HG03457 (cell line): Measurements from ENCODE around the gene OR51G1.
"Not testable (repeated sequence)": the region's sequence is repeated elsewhere in the genome, so short reads cannot be mapped to it uniquely, and the experiment has no call there.

ENCODE experiments used
- ATAC-seq: cut with Tn5 transposase; IDR thresholded peaks from one replicate; pipeline ENCODE4 v1.9.1; 2021; ENCODE audit warnings: moderate number of reproducible peaks; ENCODE audit not compliant: unreplicated experiment

OR51G1 gene

GRCh38 chr11:4924239-4924638 lies at the start of gene OR51G1:
Gene OR51G1 (minus strand): TSS chr11:4924339. CDS start chr11:4924339, 0 bp downstream.
- ATAC-seq, result no peak

GRCh38 chr11:4962816-4963215 lies 38.7 kb upstream of the OR51G1 start:
- ATAC-seq, result no peak

DNA sequence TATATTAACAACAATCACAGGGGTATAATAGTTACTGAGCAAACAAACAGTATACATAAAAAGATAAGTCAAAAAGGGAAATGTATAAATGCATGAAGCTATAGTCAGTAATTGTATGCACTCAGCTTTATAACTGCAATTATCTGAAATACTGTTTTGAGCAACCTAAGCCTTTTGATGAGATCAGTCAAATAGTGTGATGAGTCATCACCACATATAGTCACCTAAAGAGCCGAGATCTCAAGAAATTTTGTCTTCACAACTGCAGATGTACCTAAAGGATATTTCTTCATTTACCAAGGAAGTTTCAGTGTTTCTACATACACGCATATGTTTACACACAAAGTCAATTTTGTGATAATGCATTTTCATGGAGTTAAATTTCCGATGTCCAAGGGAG lies 36.7 kb upstream of the OR51G1 start:
- no peak for ATAC-seq

DNA sequence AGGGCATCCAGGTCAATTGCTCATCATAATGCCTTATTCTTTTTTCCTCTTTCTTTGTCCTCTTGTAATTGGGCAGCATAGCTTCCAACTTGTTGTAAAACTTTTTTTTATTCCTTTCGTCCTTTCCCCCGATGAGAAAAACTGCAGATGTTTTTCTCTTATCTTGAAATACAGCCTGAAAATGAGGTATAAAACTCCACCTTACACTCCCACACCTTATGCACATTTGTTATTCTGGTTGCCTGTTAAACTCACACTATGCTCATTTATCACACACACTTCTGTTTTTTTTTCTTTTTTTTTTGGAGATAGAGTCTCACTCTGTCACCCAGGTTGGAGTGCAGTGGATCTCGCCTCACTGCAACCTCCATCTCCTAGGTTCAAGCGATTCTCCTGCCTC lies 33.3 kb upstream of the OR51G1 start:
- no peak for ATAC-seq

GRCh38 chr11:4955613-4956012 lies 31.5 kb upstream of the OR51G1 start, which contains the start of gene OR51A2:
Gene OR51A2 (minus strand): TSS chr11:4955713. CDS start chr11:4955713, 0 bp downstream.
- ATAC-seq, result not testable (repeated sequence)

DNA sequence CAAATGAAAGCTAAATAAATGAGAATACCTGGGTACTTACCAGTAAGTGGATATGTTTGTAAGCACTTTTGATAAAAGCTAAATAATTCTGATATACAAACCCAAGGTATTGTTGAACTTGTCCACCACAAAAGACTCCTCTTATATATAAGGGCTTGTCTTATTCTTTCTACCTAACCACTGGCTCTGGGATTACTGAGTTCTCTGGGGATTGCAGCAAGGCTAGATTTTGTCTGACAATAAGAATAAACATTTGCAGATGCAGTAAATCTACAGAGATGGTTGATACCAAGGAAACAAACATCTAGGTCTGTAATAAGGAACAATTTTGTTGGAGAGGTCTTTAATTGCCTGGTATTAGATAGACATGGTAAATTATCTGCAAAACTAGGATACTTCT lies 23.4 kb upstream of the OR51G1 start, which contains the start of gene OR51A4:
TSS of gene OR51A4 (minus strand) at position 101 of the 400 bp plus-strand sequence. CDS start 505 bp downstream, outside the sequence.
- no peak for ATAC-seq

GRCh38 chr11:4936745-4937144 lies 12.6 kb upstream of the OR51G1 start:
- ATAC-seq, result no peak

DNA sequence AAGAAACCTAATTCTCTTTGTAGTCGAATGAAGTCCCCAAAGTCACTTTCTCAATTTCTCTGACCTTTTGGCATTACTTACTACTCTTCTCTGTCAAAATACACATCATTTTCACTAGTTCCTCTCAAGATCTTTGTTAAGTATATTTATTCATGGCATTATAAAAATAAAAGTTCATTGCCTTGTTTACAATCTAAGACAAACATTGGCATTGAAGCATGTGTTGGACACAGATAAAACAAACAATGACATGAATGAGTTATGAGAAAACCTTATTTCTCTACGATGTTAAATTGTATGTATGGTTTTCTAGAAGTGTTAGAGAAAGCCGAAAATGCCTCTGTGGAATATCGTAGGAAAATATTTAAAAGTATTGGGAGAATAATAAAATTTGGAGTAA lies 8.6 kb upstream of the OR51G1 start:
- ATAC-seq, result no peak

DNA sequence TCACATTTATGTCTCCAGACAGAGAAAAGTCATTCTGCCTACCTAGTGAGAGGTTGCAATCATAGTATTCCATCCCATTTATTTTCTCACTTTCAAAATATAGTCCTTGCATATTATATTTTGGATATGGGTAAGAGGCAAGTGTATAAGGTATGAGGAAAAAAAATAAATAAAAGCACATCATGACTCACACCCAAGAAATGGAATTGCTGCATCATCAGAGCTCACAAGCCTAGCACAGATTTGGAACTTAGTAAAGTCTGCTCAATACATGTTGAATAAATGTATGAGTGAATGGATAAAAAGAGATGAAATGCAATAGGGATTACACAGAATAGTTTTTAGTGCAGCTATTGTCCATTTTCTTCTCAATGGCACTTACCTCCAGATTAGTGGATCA lies 2.5 kb upstream of the OR51G1 start:
- ATAC-seq, result no peak

GRCh38 chr11:4922304-4922703 lies 1.8 kb downstream of the OR51G1 start:
- ATAC-seq, result no peak

DNA sequence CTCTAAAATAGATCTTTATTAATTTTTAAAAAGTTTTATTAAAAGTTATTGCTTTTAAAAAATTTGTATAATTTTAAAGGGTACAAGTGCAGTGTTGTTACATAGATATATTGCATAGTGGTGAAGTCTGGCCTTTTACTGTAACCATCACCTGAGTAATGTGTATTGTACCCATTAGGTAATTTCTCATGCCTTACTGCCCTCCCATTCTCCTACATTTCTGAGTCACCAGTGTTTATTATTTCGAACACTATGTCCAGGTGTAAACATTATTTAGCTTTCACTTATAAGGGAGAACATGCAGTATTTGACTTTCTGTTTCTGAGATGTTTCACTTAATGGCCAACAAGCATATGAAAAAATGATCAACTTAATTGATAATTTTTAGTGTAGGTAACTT lies 2.3 kb downstream of the OR51G1 start:
- ATAC-seq, result no peak

- no peak for ATAC-seq
Measured at GRCh38 chr11:4919250-4919649, 4.9 kb downstream of the OR51G1 start, which contains the start of gene OR51G2. Gene OR51G2 (minus strand): TSS chr11:4919350. CDS start chr11:4915663, 3,687 bp downstream.

DNA sequence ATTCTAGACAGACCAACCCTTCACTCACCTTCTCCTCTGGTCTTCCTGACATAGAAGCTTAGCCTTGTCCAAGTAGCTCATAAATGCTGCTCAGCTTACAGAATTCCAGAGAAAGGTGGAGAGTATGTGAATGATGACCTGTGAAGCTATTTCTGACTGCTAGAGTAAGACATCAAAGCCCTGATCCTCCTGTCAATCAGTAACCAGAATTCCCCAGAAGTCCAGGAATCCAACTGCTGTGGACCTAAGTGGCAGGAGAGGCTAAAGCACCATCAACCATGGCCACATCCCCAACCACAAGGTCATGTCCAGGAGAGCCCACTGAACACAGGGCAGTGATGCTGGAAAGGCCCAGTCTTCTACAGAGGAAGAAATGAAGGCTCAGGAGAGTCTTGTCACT lies 7.6 kb downstream of the OR51G1 start:
- no peak for ATAC-seq

- ATAC-seq, result no peak
Measured at GRCh38 chr11:4903484-4903883, 20.7 kb downstream of the OR51G1 start, which contains the start of gene OR51A7. Gene OR51A7 (plus strand): TSS chr11:4903783. CDS start chr11:4907370, 3,587 bp downstream.

DNA sequence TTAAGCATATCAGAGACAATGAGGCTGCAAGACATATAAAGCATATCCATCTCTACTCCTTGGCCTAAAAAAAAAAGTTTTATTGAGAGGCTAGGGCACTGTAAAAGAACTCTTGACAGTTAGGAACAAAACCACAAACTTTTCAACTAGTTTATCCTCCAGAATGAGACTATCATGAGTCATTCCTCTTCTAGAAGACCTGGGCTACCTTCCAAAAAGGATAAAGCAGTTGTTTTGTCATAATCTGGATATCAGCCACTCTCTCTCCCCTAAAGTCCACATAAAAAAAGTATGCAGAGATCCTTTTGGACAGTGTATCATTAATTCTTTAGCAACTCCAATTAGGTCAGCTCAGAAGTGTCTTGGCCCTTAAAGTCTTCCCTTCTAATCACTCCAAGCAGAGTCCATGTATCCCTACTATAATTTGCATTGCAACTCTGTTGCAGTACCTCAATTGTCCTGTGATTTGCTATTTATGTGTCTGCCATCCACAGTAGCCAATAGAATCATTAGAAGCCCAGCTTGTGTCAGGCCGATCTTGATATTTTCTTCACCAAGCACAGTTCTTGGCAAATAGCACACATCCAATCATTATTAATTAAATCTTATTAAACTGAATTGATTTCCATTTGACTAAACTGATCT lies 32.0 kb downstream of the OR51G1 start:
- ATAC-seq, result no peak

- ATAC-seq, result no peak
Measured at GRCh38 chr11:4890279-4890678, 33.9 kb downstream of the OR51G1 start.

- no peak for ATAC-seq
Measured at GRCh38 chr11:4887591-4887990, 36.5 kb downstream of the OR51G1 start.

DNA sequence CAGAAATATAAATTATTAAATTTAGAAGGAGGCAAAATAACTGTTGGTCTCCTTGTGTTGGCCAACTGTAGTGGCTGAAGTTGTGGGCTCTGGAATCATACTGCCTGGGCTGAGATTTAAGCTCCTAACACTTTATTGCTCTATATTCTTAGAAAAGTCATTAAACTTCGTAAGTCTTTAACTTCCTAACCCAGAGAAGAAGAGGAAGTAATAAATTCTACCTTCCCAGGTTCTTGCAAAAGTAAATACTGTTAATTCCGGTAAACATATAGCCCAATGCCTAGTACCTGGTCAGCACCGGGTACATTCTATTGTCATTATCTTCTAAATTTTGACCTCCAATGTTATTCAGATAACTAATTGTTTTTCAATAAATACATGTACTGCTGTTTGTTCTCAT lies 38.0 kb downstream of the OR51G1 start:
- no peak for ATAC-seq

DNA sequence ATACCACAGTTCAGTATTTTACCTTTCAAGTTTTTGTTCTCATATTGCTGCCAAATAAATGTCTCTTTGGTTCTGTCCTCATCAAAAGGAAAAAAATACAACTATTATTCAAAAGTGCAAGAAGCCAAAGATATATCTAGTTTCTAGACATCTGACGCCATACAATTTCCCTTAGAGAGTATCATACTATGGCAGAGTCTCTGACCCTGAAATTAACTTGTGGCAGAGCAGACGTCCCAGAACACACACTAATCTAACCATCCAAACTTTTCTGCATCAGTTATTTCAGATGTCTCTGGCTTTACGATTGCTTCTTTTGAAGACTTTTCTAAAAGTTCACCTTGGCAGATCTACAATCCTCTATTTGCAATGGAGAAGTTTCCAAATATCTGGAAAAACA lies 39.8 kb downstream of the OR51G1 start:
- ATAC-seq, result no peak

DNA sequence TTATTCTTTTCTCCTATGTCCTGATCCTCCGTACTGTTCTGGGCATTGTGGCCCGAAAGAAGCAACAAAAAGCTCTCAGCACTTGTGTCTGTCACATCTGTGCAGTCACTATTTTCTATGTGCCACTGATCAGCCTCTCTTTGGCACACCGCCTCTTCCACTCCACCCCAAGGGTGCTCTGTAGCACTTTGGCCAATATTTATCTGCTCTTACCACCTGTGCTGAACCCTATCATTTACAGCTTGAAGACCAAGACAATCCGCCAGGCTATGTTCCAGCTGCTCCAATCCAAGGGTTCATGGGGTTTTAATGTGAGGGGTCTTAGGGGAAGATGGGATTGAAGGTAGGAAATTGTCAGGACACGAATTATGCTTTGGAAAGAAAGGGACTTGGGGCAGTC lies 41.6 kb downstream of the OR51G1 start:
- no peak for ATAC-seq

DNA sequence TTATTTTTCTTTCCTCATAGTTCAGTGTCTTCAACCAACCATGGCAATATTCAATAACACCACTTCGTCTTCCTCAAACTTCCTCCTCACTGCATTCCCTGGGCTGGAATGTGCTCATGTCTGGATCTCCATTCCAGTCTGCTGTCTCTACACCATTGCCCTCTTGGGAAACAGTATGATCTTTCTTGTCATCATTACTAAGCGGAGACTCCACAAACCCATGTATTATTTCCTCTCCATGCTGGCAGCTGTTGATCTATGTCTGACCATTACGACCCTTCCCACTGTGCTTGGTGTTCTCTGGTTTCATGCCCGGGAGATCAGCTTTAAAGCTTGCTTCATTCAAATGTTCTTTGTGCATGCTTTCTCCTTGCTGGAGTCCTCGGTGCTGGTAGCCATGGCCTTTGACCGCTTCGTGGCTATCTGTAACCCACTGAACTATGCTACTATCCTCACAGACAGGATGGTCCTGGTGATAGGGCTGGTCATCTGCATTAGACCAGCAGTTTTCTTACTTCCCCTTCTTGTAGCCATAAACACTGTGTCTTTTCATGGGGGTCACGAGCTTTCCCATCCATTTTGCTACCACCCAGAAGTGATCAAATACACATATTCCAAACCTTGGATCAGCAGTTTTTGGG lies 42.2 kb downstream of the OR51G1 start, which contains the start of gene OR51T1:
TSS of gene OR51T1 (plus strand) at position 41 of the 641 bp plus-strand sequence. CDS start at position 41, 0 bp downstream.
- ATAC-seq, result no peak

DNA sequence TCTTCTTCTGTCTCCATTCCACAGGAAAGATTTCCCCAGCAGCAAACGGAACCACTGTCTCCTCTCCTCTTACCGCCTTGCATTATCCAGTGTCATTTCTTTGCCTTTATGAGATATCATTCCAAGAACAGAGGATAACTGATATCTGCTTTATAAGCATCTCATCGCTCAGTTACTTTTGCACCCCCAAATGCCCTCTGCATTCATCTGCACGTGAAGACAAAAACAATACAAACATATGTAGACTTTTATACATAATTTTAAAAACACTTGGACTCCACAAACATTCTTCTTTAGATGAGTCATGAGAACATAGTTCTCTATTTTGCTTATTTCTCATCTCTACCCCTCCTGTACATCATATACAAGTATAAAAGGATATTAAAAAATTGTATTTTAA lies 43.0 kb downstream of the OR51G1 start:
- ATAC-seq, result no peak
